Epithelial cell of prostate (primary cell): Measurements from ENCODE around the gene SUPT4H1.
"Not testable (repeated sequence)": the region's sequence is repeated elsewhere in the genome, so short reads cannot be mapped to it uniquely, and the experiment has no call there.

Source experiments
- DNase-seq: peaks from one replicate; pipeline ENCODE4 v3.0.0-alpha.2; 2011; ENCODE audit warnings: low read depth, low spot score
- H3K27ac ChIP-seq: fragments of 450-650 bp; 2 replicates; pipeline ENCODE4 v1.5.1; 2017; ENCODE audit warnings: mild to moderate bottlenecking

The SUPT4H1 gene

GRCh38 chr17:58343131-58343530, 8.9 kb downstream of the SUPT4H1 start:
- no peak for DNase-seq
- no peak overlapping the region for H3K27ac ChIP-seq

GRCh38 chr17:58341861-58342475, 10.0 kb downstream of the SUPT4H1 start:
- no peak overlapping the region for H3K27ac ChIP-seq
- no peak for DNase-seq

GRCh38 chr17:58341136-58341860, 10.7 kb downstream of the SUPT4H1 start:
- DNase-seq, H3K27ac ChIP-seq: not testable (repeated sequence)

- DNase-seq, result no peak
- H3K27ac ChIP-seq, result no peak overlapping the region
These were observed 11.6 kb downstream of the SUPT4H1 start for GRCh38 chr17:58340405-58340876.

GRCh38 chr17:58339755-58340404, 12.1 kb downstream of the SUPT4H1 start:
- H3K27ac ChIP-seq, result no peak overlapping the region
- DNase-seq, result no peak

GRCh38 chr17:58338841-58339754, 12.9 kb downstream of the SUPT4H1 start:
- no peak for DNase-seq
- H3K27ac ChIP-seq, result no peak overlapping the region

GRCh38 chr17:58338454-58338840, 13.6 kb downstream of the SUPT4H1 start:
- no peak for DNase-seq
- no peak overlapping the region for H3K27ac ChIP-seq

GRCh38 chr17:58337600-58338453, 14.2 kb downstream of the SUPT4H1 start:
- H3K27ac ChIP-seq, result no peak overlapping the region
- no peak for DNase-seq

GRCh38 chr17:58337210-58337599, 14.8 kb downstream of the SUPT4H1 start:
- no peak for DNase-seq
- no peak overlapping the region for H3K27ac ChIP-seq

- DNase-seq, result no peak
- H3K27ac ChIP-seq, result no peak overlapping the region
These were observed 15.4 kb downstream of the SUPT4H1 start for GRCh38 chr17:58336456-58337209.

GRCh38 chr17:58335779-58336455, 16.1 kb downstream of the SUPT4H1 start:
- H3K27ac ChIP-seq, result no peak overlapping the region

GRCh38 chr17:58335061-58335731, 16.8 kb downstream of the SUPT4H1 start:
- no peak for DNase-seq
- no peak overlapping the region for H3K27ac ChIP-seq

More at GRCh38 chr17:58335779-58336455, 16.1 kb downstream of the SUPT4H1 start:
- peak; percentile 14 for DNase-seq

- no peak overlapping the region for H3K27ac ChIP-seq
- DNase-seq, result no peak
These were observed 17.3 kb downstream of the SUPT4H1 start for GRCh38 chr17:58334661-58335060.

- H3K27ac ChIP-seq, result no peak overlapping the region
- DNase-seq, result no peak
These were observed 17.7 kb downstream of the SUPT4H1 start for GRCh38 chr17:58334256-58334655.

GRCh38 chr17:58333736-58334207, 18.2 kb downstream of the SUPT4H1 start:
- no peak overlapping the region for H3K27ac ChIP-seq
- no peak for DNase-seq

- no peak for DNase-seq
These were observed 18.9 kb downstream of the SUPT4H1 start for GRCh38 chr17:58332778-58333735.

More at GRCh38 chr17:58332778-58333735, 18.9 kb downstream of the SUPT4H1 start:
- no peak overlapping the region for H3K27ac ChIP-seq
